HG03159 (cell line): ENCODE data around the gene STK32B.

Experiments
- ATAC-seq: cut with Tn5 transposase; IDR thresholded peaks from one replicate; pipeline ENCODE4 v1.9.1; 2021; ENCODE audit warnings: mild to moderate bottlenecking, moderate library complexity; ENCODE audit not compliant: unreplicated experiment

The STK32B gene

GRCh38 chr4:5029447-5029846, 21.8 kb upstream of the STK32B start:
- no peak for ATAC-seq

GRCh38 chr4:5030221-5030620, 21.1 kb upstream of the STK32B start:
- no peak for ATAC-seq

GRCh38 chr4:5030927-5031326, 20.4 kb upstream of the STK32B start:
- ATAC-seq = no peak

- no peak for ATAC-seq
Observed at GRCh38 chr4:5032813-5033212, 18.5 kb upstream of the STK32B start.

GRCh38 chr4:5033281-5033841, 17.9 kb upstream of the STK32B start:
- no peak for ATAC-seq

GRCh38 chr4:5034206-5034605, 17.1 kb upstream of the STK32B start:
- ATAC-seq = no peak

- no peak for ATAC-seq
Observed at GRCh38 chr4:5036239-5036638, 15.0 kb upstream of the STK32B start.

GRCh38 chr4:5037553-5038551, 13.4 kb upstream of the STK32B start:
- ATAC-seq = no peak

GRCh38 chr4:5039800-5040199, 11.5 kb upstream of the STK32B start:
- no peak for ATAC-seq

GRCh38 chr4:5040856-5041620, 10.2 kb upstream of the STK32B start:
- no peak for ATAC-seq

GRCh38 chr4:5041699-5042098, 9.6 kb upstream of the STK32B start:
- ATAC-seq = no peak

- ATAC-seq = no peak
Observed at GRCh38 chr4:5043579-5043978, 7.7 kb upstream of the STK32B start.

GRCh38 chr4:5044341-5044740, 6.9 kb upstream of the STK32B start:
- ATAC-seq = no peak

- ATAC-seq = no peak
Observed at GRCh38 chr4:5045097-5045496, 6.2 kb upstream of the STK32B start.

GRCh38 chr4:5048721-5049120, 2.6 kb upstream of the STK32B start:
- no peak for ATAC-seq

GRCh38 chr4:5050520-5051277, 581 bp upstream of the STK32B start:
- ATAC-seq = no peak

- ATAC-seq = no peak
Observed at GRCh38 chr4:5052204-5052702, 973 bp downstream of the STK32B start.

GRCh38 chr4:5052726-5053425, 1.6 kb downstream of the STK32B start:
- no peak for ATAC-seq

GRCh38 chr4:5054532-5054931, 3.3 kb downstream of the STK32B start:
- ATAC-seq = no peak

GRCh38 chr4:5055411-5055810, 4.1 kb downstream of the STK32B start:
- no peak for ATAC-seq
